WTC11 (cell line): ENCODE data around the gene NUP210L. TPM values are rescaled to one million over a fixed set of nuclear protein-coding genes. Genes with fewer than 3 reads are reported as not detected.

Experiments used
- ATAC-seq: fragments of 200-7000 bp; cut with Tn5 transposase; 2 replicates; pipeline ENCODE4 v1.10.0; 2021; ENCODE audit warnings: mild to moderate bottlenecking, moderate library complexity
- CTCF ChIA-PET: fragments of 300-600 bp; sonication (Branson Sonifier 250); formaldehyde crosslinking; loops from one replicate; lab custom pipeline; 2021; ENCODE audit warnings: antibody characterized with exemption; lab: Charles Lee
- POLR2A ChIA-PET: fragments of 350-600 bp; sonication (Branson Sonifier 250); formaldehyde crosslinking; loops from one replicate; lab custom pipeline; 2021; ENCODE audit warnings: antibody characterized with exemption; lab: Charles Lee
- DNase-seq: peaks from one replicate; pipeline ENCODE4 v3.0.0; 2021; ENCODE audit warnings: low spot score
- H3K27ac Mint-ChIP-seq: 2 replicates; pipeline ENCODE4 v1.8.0; 2021; ENCODE audit warnings: mixed read lengths
- H3K27me3 Mint-ChIP-seq: 2 replicates; pipeline ENCODE4 v1.8.0; 2021; ENCODE audit warnings: low read depth, mild to moderate bottlenecking, moderate library complexity, mixed read lengths
- H3K36me3 Mint-ChIP-seq: 2 replicates; pipeline ENCODE4 v1.8.0; 2021; ENCODE audit warnings: mixed read lengths
- H3K4me1 Mint-ChIP-seq: 2 replicates; pipeline ENCODE4 v1.8.0; 2022; ENCODE audit warnings: mixed read lengths
- H3K4me3 Mint-ChIP-seq: 2 replicates; pipeline ENCODE4 v1.8.0; 2021; ENCODE audit warnings: mild to moderate bottlenecking, moderate library complexity, mixed read lengths
- H3K9me3 Mint-ChIP-seq: 2 replicates; pipeline ENCODE4 v1.8.0; 2021; ENCODE audit warnings: mixed read lengths
- FOXK1 ChIP-seq: sonication (generic); formaldehyde crosslinking; IDR thresholded peaks from 2 replicates; pipeline ENCODE4 v1.8.0; 2022; ENCODE audit warnings: mild to moderate bottlenecking, moderate library complexity, missing genetic modification reagents
- FOXP1 ChIP-seq: sonication (generic); formaldehyde crosslinking; IDR thresholded peaks from 2 replicates; pipeline ENCODE4 v1.8.0; 2022; ENCODE audit warnings: missing genetic modification reagents, mild to moderate bottlenecking, moderate library complexity, borderline replicate concordance
- HMGA2 ChIP-seq: fragments of 250-450 bp; sonication (Bioruptor Pico); IDR thresholded peaks from 2 replicates; pipeline ENCODE4 v1.4.0; 2021; ENCODE audit warnings: mild to moderate bottlenecking, moderate library complexity
- NFATC4 ChIP-seq: fragments of 250-450 bp; sonication (Bioruptor Pico); IDR thresholded peaks from 2 replicates; pipeline ENCODE4 v1.9.0; 2021; ENCODE audit warnings: mild to moderate bottlenecking
- NFE2L1 ChIP-seq: sonication (generic); formaldehyde crosslinking; IDR thresholded peaks from 2 replicates; pipeline ENCODE4 v1.8.1; 2023; ENCODE audit warnings: missing genetic modification reagents
- RORB ChIP-seq: fragments of 250-450 bp; sonication (Bioruptor Pico); IDR thresholded peaks from 2 replicates; pipeline ENCODE4 v1.9.0; 2021; ENCODE audit warnings: mild to moderate bottlenecking
- SMAD4 ChIP-seq: sonication (generic); formaldehyde crosslinking; IDR thresholded peaks from 2 replicates; pipeline ENCODE4 v1.8.0; 2022; ENCODE audit warnings: mild to moderate bottlenecking, missing genetic modification reagents
- TEAD4 ChIP-seq: sonication (generic); formaldehyde crosslinking; IDR thresholded peaks from 2 replicates; pipeline ENCODE4 v1.8.0; 2022; ENCODE audit warnings: mild to moderate bottlenecking, missing genetic modification reagents
- total RNA-seq: library from RNA; stranded (reverse); gene quantifications from 3 replicates; pipeline ENCODE4 v1.2.3, GENCODE V29; 2021
- TF ChIP-seq, protein P1 (sequence below): fragments of 250-450 bp; sonication (Bioruptor Pico); IDR thresholded peaks from 2 replicates; pipeline ENCODE4 v1.8.0; 2021; ENCODE audit warnings: mild to moderate bottlenecking
- TF ChIP-seq, protein P2 (sequence below): sonication (generic); formaldehyde crosslinking; IDR thresholded peaks from 2 replicates; pipeline ENCODE4 v1.8.0; 2023; ENCODE audit warnings: missing genetic modification reagents, mild to moderate bottlenecking, borderline replicate concordance
- TF ChIP-seq, protein P3 (sequence below): sonication (generic); formaldehyde crosslinking; IDR thresholded peaks from 2 replicates; pipeline ENCODE4 v1.8.1; 2023; ENCODE audit warnings: mild to moderate bottlenecking, missing genetic modification reagents
- TF ChIP-seq, protein P4 (sequence below): sonication (generic); formaldehyde crosslinking; conservative IDR thresholded peaks from 2 replicates; pipeline ENCODE4 v1.8.1; 2022; ENCODE audit warnings: mild to moderate bottlenecking, missing genetic modification reagents
- TF ChIP-seq, protein P5 (sequence below): fragments of 250-450 bp; sonication (Bioruptor Pico); IDR thresholded peaks from 2 replicates; pipeline ENCODE4 v1.9.0; 2021; ENCODE audit warnings: mild to moderate bottlenecking, borderline replicate concordance

Gene NUP210L
- total RNA-seq, 1 experiment from 2014 or later: 0.02 TPM

DNA sequence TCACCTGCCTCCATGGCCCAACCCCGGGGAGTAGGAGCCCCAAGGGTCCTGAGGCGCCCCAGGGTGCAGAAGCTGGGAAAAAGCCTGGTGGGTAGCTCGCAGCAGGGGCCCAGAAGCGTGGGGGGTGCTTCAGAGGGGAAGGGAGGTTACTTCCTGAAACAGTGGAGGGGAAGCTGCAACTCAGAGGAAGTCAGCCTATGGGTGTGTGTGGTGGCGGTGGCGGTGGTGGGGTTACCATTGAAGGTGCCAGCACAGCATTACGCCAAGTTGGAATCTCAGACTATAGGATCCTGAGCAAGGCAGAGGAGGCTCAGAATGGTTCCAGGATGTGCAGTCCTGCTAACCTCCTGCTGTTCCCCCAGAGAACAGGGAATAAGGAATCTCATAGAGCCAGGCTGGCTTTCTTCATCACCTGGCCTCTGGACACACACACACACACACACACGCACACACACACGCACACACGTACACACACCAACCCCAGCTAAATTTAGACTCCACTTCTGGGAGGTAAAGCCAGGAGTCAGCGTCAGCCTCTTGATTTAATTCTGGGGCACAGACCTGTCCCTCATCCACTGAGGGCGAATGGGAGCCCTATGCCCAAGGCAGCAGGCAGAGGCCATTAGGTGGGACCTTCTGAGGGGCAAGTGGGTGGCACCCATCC is 209.6 kb downstream of the NUP210L start:
- TF ChIP-seq NFE2L1 (CRISPR knock-in tag): 0 out of 2 replicates have a peak, but pooled peaks have one; percentile 8
- TF ChIP-seq, protein P1, sequence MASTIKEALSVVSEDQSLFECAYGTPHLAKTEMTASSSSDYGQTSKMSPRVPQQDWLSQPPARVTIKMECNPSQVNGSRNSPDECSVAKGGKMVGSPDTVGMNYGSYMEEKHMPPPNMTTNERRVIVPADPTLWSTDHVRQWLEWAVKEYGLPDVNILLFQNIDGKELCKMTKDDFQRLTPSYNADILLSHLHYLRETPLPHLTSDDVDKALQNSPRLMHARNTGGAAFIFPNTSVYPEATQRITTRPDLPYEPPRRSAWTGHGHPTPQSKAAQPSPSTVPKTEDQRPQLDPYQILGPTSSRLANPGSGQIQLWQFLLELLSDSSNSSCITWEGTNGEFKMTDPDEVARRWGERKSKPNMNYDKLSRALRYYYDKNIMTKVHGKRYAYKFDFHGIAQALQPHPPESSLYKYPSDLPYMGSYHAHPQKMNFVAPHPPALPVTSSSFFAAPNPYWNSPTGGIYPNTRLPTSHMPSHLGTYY (CRISPR knock-in tag): no peak
- POLR2A ChIA-PET: interaction anchor here (0.5 to 2.3 kb wide), 6 partner anchors 10 to 41 kb away, joined by 3 to 21 read pairs (median 4); partner anchors contain the start of genes CREB3L4, RAB13 and SLC39A1
- no peaks in the 10 kb centered on the region for H3K27me3 Mint-ChIP-seq
- H3K36me3 Mint-ChIP-seq: peaks cover 21% of the 10 kb centered on the region
- peak overlapping the region; percentile 81 for H3K4me3 Mint-ChIP-seq
- DNase-seq (no peak), ATAC-seq (no peak)
- peaks cover 13% of the 10 kb centered on the region for H3K4me1 Mint-ChIP-seq
- no peak overlapping the region for H3K27ac Mint-ChIP-seq
- no peaks in the 10 kb centered on the region for H3K9me3 Mint-ChIP-seq
- CTCF ChIA-PET: interaction anchor here (1.0 to 2.8 kb wide), 6 partner anchors 10 to 311 kb away, joined by 3 to 27 read pairs (median 15); partner anchors contain the start of genes CHTOP, JTB and SLC39A1

DNA sequence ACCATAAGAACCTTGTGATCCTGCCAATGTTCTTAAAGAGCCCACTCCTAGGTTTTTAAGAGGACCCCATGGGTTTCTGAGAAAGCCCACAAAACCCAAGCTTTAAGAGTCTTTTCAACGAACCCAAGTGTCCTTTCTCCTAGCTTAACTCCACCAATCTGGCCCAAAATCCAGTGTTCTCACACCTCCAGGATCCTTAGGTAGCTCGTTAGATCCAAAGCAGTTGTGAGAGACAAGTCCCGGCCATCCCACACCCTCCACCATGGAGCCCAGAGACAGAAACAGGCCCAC is 210.1 kb downstream of the NUP210L start:
- Mint-ChIP-seq H3K27ac (peak overlapping the region; percentile 41; the same call in 1 of the 2 replicates), H3K4me1 (peaks cover 13% of the 10 kb centered on the region), H3K4me3 (peak overlapping the region; percentile 81; the same call in 1 of the 2 replicates), H3K27me3 (no peaks in the 10 kb centered on the region), H3K9me3 (no peaks in the 10 kb centered on the region), H3K36me3 (peaks cover 21% of the 10 kb centered on the region)
- ChIA-PET CTCF (interaction anchor here (1.0 to 2.8 kb wide), 4 partner anchors 15 to 147 kb away, joined by 4 to 20 read pairs (median 4); no protein-coding TSS in a partner anchor), POLR2A (interaction anchor here (1.3 kb wide), 1 partner anchor 19 kb away, joined by 4 read pairs; the partner anchor contains the start of gene SLC39A1)
- DNase-seq (no peak), ATAC-seq (no peak)
- TF ChIP-seq NFATC4 (CRISPR knock-in tag) (no peak), FOXP1 (CRISPR knock-in tag) (no peak), RORB (no peak), FOXK1 (CRISPR knock-in tag) (no peak), SMAD4 (CRISPR knock-in tag) (no peak), HMGA2 (no peak), TEAD4 (CRISPR knock-in tag) (no peak)
- TF ChIP-seq, protein P2, sequence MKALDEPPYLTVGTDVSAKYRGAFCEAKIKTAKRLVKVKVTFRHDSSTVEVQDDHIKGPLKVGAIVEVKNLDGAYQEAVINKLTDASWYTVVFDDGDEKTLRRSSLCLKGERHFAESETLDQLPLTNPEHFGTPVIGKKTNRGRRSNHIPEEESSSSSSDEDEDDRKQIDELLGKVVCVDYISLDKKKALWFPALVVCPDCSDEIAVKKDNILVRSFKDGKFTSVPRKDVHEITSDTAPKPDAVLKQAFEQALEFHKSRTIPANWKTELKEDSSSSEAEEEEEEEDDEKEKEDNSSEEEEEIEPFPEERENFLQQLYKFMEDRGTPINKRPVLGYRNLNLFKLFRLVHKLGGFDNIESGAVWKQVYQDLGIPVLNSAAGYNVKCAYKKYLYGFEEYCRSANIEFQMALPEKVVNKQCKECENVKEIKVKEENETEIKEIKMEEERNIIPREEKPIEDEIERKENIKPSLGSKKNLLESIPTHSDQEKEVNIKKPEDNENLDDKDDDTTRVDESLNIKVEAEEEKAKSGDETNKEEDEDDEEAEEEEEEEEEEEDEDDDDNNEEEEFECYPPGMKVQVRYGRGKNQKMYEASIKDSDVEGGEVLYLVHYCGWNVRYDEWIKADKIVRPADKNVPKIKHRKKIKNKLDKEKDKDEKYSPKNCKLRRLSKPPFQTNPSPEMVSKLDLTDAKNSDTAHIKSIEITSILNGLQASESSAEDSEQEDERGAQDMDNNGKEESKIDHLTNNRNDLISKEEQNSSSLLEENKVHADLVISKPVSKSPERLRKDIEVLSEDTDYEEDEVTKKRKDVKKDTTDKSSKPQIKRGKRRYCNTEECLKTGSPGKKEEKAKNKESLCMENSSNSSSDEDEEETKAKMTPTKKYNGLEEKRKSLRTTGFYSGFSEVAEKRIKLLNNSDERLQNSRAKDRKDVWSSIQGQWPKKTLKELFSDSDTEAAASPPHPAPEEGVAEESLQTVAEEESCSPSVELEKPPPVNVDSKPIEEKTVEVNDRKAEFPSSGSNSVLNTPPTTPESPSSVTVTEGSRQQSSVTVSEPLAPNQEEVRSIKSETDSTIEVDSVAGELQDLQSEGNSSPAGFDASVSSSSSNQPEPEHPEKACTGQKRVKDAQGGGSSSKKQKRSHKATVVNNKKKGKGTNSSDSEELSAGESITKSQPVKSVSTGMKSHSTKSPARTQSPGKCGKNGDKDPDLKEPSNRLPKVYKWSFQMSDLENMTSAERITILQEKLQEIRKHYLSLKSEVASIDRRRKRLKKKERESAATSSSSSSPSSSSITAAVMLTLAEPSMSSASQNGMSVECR: no peak
- TF ChIP-seq, protein P3, sequence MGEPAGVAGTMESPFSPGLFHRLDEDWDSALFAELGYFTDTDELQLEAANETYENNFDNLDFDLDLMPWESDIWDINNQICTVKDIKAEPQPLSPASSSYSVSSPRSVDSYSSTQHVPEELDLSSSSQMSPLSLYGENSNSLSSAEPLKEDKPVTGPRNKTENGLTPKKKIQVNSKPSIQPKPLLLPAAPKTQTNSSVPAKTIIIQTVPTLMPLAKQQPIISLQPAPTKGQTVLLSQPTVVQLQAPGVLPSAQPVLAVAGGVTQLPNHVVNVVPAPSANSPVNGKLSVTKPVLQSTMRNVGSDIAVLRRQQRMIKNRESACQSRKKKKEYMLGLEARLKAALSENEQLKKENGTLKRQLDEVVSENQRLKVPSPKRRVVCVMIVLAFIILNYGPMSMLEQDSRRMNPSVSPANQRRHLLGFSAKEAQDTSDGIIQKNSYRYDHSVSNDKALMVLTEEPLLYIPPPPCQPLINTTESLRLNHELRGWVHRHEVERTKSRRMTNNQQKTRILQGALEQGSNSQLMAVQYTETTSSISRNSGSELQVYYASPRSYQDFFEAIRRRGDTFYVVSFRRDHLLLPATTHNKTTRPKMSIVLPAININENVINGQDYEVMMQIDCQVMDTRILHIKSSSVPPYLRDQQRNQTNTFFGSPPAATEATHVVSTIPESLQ (CRISPR knock-in tag): no peak
- TF ChIP-seq, protein P4, sequence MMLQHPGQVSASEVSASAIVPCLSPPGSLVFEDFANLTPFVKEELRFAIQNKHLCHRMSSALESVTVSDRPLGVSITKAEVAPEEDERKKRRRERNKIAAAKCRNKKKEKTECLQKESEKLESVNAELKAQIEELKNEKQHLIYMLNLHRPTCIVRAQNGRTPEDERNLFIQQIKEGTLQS (CRISPR knock-in tag): no peak
- TF ChIP-seq, protein P5, sequence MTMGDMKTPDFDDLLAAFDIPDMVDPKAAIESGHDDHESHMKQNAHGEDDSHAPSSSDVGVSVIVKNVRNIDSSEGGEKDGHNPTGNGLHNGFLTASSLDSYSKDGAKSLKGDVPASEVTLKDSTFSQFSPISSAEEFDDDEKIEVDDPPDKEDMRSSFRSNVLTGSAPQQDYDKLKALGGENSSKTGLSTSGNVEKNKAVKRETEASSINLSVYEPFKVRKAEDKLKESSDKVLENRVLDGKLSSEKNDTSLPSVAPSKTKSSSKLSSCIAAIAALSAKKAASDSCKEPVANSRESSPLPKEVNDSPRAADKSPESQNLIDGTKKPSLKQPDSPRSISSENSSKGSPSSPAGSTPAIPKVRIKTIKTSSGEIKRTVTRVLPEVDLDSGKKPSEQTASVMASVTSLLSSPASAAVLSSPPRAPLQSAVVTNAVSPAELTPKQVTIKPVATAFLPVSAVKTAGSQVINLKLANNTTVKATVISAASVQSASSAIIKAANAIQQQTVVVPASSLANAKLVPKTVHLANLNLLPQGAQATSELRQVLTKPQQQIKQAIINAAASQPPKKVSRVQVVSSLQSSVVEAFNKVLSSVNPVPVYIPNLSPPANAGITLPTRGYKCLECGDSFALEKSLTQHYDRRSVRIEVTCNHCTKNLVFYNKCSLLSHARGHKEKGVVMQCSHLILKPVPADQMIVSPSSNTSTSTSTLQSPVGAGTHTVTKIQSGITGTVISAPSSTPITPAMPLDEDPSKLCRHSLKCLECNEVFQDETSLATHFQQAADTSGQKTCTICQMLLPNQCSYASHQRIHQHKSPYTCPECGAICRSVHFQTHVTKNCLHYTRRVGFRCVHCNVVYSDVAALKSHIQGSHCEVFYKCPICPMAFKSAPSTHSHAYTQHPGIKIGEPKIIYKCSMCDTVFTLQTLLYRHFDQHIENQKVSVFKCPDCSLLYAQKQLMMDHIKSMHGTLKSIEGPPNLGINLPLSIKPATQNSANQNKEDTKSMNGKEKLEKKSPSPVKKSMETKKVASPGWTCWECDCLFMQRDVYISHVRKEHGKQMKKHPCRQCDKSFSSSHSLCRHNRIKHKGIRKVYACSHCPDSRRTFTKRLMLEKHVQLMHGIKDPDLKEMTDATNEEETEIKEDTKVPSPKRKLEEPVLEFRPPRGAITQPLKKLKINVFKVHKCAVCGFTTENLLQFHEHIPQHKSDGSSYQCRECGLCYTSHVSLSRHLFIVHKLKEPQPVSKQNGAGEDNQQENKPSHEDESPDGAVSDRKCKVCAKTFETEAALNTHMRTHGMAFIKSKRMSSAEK: no peak
